HG02610 (cell line): ENCODE results near the gene SPHKAP.
"Not testable (repeated sequence)": the region's sequence is repeated elsewhere in the genome, so short reads cannot be mapped to it uniquely, and the experiment has no call there.

ENCODE experiments used
- ATAC-seq: cut with Tn5 transposase; IDR thresholded peaks from one replicate; pipeline ENCODE4 v1.9.1; 2021; ENCODE audit warnings: mild to moderate bottlenecking, moderate library complexity; ENCODE audit not compliant: unreplicated experiment

SPHKAP gene

DNA sequence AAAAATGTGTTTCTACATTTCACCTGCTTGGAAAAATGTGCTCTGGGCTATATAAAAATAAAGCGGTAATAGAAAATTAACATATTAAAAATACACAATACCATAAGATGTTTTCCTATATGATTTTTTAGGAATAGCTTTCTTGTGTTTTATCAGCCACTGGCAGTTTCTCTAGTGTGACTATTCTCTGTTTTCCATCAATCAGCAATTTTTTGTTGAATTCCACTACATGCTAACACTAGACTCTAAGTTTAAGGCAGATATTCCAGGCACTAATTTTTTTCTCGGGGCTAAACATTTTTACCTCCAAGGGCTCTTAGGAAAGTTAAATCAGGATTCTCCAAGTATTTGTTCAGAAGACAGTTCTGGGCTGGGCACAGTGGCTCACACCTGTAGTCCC lies 140.5 kb downstream of the SPHKAP start:
- ATAC-seq = no peak

GRCh38 chr2:228039752-228040534 lies 141.5 kb downstream of the SPHKAP start:
- ATAC-seq = peak; percentile 87

DNA sequence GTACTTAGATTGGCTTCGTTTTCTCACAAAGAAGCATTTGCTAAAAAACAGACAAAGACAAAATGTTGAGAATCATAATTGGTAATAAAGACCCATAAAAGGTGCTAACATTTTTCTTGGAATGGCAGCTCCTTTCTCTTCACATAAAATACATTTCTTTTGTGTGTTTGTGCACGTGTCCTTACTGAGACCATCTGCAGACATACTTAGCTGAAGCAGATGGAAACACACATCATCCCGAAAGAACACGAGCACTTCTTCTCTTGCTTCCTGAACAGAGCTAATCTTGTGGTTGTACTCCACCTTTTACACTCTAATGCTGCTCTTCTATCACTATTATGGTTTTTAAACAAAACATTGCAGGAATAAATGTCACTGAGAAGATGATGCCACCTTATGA lies 142.5 kb downstream of the SPHKAP start:
- no peak for ATAC-seq

GRCh38 chr2:228037915-228038314 lies 143.6 kb downstream of the SPHKAP start:
- no peak for ATAC-seq

- no peak for ATAC-seq
Observed at GRCh38 chr2:228023619-228024018, 157.9 kb downstream of the SPHKAP start.

DNA sequence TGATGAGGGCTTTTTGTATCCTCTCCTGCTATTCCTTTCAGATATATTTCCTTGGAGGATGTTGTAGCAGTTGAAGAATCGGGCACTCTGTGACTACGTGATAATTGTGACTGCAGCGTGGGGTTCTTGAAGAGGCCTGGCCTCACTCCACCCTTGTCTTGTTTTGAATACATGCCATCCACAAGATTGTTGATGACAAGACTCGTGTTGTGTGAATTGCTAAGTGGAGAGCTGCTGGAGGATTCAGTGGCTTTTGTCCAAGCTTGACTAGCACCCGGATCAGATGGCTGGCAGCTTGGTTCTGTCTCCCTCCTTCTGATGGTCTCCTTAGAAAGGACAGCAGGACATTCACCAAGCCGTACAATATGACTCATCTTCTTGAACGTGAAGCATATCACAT lies 163.2 kb downstream of the SPHKAP start:
- no peak for ATAC-seq

DNA sequence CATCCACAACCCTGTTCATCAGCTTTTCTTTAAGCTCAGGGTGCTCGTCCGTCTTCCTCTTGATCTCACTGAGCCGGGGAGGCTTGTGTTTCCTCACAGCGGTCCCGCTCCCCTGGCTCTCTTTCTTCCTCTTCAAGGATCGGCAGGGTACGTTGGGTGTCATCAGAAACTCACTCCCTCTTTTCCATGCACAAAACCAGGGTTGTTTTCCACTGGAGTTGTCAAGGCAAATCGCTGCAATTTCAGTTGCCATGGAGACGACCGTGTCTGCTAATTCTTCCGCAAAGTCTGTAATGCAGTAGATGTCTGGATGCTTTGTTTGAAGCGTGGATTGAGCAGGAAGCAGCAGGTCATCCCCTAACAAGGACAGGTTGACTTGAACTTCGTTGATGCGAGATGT lies 163.7 kb downstream of the SPHKAP start:
- no peak for ATAC-seq

- ATAC-seq = peak; percentile 76
Observed at GRCh38 chr2:228016402-228016801, 165.1 kb downstream of the SPHKAP start.

DNA sequence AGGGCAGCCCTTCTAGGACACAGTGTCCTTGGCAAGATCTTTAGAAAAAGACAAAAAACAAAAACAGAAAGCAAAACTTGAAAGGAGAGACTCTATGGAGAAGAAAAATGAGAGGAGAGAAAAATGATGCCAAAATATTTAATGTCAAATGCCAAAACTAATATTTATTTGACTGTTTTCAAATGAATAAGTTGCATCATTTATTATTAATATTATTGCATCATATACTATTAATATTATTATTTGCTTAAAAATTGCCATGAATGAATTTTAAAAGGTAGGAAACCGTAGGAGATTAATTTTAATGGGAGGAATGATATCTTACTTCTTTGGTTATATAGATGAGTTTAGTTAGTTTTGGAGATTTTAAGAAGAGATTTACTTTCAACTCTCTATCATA lies 165.7 kb downstream of the SPHKAP start:
- ATAC-seq = no peak

DNA sequence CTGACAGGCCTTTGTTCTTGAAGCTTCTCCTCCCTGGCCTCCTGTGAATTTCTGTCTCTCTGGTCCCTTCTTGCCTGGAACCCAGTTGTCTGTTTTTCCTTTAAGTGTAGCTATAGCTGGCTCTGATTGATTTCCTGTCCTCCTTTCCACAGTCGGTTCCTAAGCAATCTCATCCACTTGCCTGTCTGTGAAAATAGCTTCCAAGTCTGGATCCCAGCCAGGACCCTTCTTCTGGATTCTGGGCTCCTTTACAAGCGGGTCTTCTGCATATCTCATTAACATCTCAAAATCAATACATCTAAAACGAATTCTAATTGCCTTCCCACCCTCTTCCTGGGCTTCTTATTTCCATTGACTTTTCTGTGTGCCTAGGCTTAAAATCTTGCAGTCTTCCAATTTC lies 185.1 kb downstream of the SPHKAP start:
- ATAC-seq = no peak

DNA sequence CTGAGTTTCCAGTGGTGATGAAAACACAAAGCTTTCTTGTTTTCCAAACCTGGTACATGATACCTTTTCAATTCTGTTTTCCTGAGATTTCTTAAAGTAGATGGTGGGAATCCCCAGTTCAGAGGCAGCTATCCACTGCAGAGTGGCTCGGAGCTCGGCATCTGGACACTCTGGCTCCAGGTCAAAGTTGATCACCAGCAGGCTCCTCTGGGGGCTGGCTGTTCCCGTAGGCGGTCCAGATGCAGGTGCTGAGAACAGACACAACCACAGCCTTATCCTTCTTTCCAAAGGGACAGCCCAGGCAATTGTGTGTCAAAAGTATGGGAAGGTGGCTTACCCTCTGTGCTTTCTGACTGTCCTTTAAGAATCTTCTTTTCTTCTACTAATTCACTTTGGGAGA lies 190.6 kb downstream of the SPHKAP start:
- no peak for ATAC-seq

GRCh38 chr2:227973241-227973640 lies 208.2 kb downstream of the SPHKAP start:
- ATAC-seq = peak; percentile 63

GRCh38 chr2:227971619-227972230 lies 209.8 kb downstream of the SPHKAP start:
- ATAC-seq = no peak

GRCh38 chr2:227960317-227960716 lies 221.2 kb downstream of the SPHKAP start:
- no peak for ATAC-seq

- no peak for ATAC-seq
Observed at GRCh38 chr2:227942965-227943364, 238.5 kb downstream of the SPHKAP start.

- ATAC-seq = peak; percentile 86
Observed at GRCh38 chr2:227942021-227942420, 239.5 kb downstream of the SPHKAP start.

- ATAC-seq = peak; percentile 47
Observed at GRCh38 chr2:227939271-227940027, 242.0 kb downstream of the SPHKAP start.

DNA sequence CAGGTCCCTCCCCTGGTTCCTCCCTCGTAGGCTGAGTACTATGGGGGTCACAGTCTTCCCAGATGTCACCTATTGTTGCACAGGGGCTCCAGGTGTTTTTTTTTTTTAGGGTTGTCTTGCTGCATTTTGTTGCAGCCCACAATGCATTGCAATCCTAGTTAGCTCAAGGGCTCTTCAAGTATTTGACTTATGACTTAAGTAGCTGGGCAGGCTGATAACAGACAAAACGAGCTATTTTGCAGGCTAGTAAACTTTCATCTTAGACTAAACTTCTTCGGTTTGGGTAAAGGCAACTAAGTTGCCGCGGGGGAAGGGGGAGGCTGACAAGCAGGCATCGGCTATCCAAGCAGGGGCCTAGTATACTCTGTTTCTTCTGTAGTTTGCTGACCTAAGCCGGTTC lies 245.2 kb downstream of the SPHKAP start:
- ATAC-seq = not testable (repeated sequence)

- ATAC-seq = no peak
Observed at GRCh38 chr2:227933884-227934283, 247.6 kb downstream of the SPHKAP start.

DNA sequence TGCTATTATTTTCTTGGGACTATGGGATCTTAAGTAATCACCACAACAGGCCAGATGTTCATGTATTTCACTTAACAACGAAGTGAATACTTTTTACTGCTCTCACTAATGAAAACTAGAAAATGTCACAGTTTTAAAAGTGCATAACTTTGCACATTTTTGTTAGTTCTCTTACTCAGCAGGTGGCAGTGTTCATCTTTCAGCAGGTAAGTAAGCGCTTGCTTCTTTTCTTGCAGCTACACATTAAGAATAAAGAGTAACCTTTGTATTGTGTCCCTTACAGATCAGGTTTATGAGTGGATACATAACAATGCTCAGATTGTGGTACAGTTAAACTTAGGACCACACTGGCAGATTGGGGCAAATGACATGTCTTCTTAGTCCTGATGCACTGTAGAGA lies 249.1 kb downstream of the SPHKAP start:
- ATAC-seq = no peak

- ATAC-seq = no peak
Observed at GRCh38 chr2:227932001-227932400, 249.5 kb downstream of the SPHKAP start.
